B cell (primary cell): ENCODE measurements around the gene NCKIPSD.

ENCODE experiments used
- CTCF ChIP-seq: fragments of 200-600 bp; IDR thresholded peaks from one replicate; pipeline ENCODE4 v1.8.0; 2022; ENCODE audit warnings: antibody characterized with exemption, mild to moderate bottlenecking
- EZH2 ChIP-seq: IDR thresholded peaks from 2 replicates; pipeline ENCODE4 v1.6.1; 2012; ENCODE audit warnings: borderline replicate concordance, low read depth, mild to moderate bottlenecking, moderate library complexity, low read length; ENCODE audit not compliant: insufficient read depth, poor library complexity, severe bottlenecking

GRCh38 chr3:48655606-48656005, 30.1 kb downstream of the NCKIPSD start:
- TF ChIP-seq CTCF = no peak
- no peak for TF ChIP-seq EZH2
